ENCODE results near the gene COL8A1. TPM values are rescaled to one million over a fixed set of nuclear protein-coding genes. Genes with fewer than 3 reads are reported as not detected.
"Not testable (repeated sequence)": the region's sequence is repeated elsewhere in the genome, so short reads cannot be mapped to it uniquely, and the experiment has no call there.

COL8A1 gene
- total RNA-seq, 1 donor from 2014 or later: 6.2 TPM

GRCh38 chr3:99805160-99805559 lies 166.8 kb downstream of the COL8A1 start:
- no peak for DNase-seq

GRCh38 chr3:99808163-99808794 lies 169.9 kb downstream of the COL8A1 start:
- peak; percentile 30 for DNase-seq

GRCh38 chr3:99809565-99809964 lies 171.2 kb downstream of the COL8A1 start:
- no peak for DNase-seq

GRCh38 chr3:99810403-99810802 lies 172.0 kb downstream of the COL8A1 start:
- no peak for DNase-seq

GRCh38 chr3:99817047-99817436 lies 178.6 kb downstream of the COL8A1 start:
- peak; percentile 58 for DNase-seq

GRCh38 chr3:99817437-99818240 lies 179.2 kb downstream of the COL8A1 start, which contains the start of gene CMSS1:
CMSS1 (plus strand) TSS chr3:99817862.
- peak; percentile 94 for DNase-seq

- DNase-seq: no peak
Observed at GRCh38 chr3:99818818-99819217, 180.4 kb downstream of the COL8A1 start.

- DNase-seq: no peak
Observed at GRCh38 chr3:99823723-99824711, 185.6 kb downstream of the COL8A1 start.

- no peak for DNase-seq
Observed at GRCh38 chr3:99825004-99825640, 186.7 kb downstream of the COL8A1 start.

- no peak for DNase-seq
Observed at GRCh38 chr3:99829844-99830243, 191.4 kb downstream of the COL8A1 start.

GRCh38 chr3:99833617-99834205 lies 195.3 kb downstream of the COL8A1 start:
- peak; percentile 81 for DNase-seq

- DNase-seq: no peak
Observed at GRCh38 chr3:99834211-99834957, 196.0 kb downstream of the COL8A1 start.

- no peak for DNase-seq
Observed at GRCh38 chr3:99836681-99837080, 198.3 kb downstream of the COL8A1 start.

GRCh38 chr3:99837715-99838114 lies 199.3 kb downstream of the COL8A1 start:
- no peak for DNase-seq

GRCh38 chr3:99838755-99839154 lies 200.4 kb downstream of the COL8A1 start:
- DNase-seq: no peak

GRCh38 chr3:99839613-99840012 lies 201.2 kb downstream of the COL8A1 start:
- no peak for DNase-seq

- not testable (repeated sequence) for DNase-seq
Observed at GRCh38 chr3:99841949-99842348, 203.6 kb downstream of the COL8A1 start.

GRCh38 chr3:99842826-99843589 lies 204.6 kb downstream of the COL8A1 start:
- peak; percentile 87 for DNase-seq

GRCh38 chr3:99843590-99844258 lies 205.3 kb downstream of the COL8A1 start:
- no peak for DNase-seq
